HepG2 (cell line): ENCODE data around the gene SYTL1. TPM values are rescaled to one million over a fixed set of nuclear protein-coding genes. Genes with fewer than 3 reads are reported as not detected.

Source experiments
- CAMTA2 ChIP-seq: sonication (generic); formaldehyde crosslinking; IDR thresholded peaks from 2 replicates; pipeline ENCODE4 v1.4.0; 2020; ENCODE audit warnings: mild to moderate bottlenecking, missing genetic modification reagents, borderline replicate concordance
- DR1 ChIP-seq: sonication (generic); formaldehyde crosslinking; IDR thresholded peaks from 2 replicates; pipeline ENCODE4 v1.8.0; 2021; ENCODE audit warnings: mild to moderate bottlenecking, missing genetic modification reagents, inconsistent platforms
- LRRFIP1 ChIP-seq: sonication (generic); formaldehyde crosslinking; conservative IDR thresholded peaks from 2 replicates; pipeline ENCODE4 v1.4.0; 2020; ENCODE audit warnings: missing genetic modification reagents
- NFIC ChIP-seq: IDR thresholded peaks from 2 replicates; pipeline ENCODE4 v1.6.1; 2012; ENCODE audit warnings: mild to moderate bottlenecking, low read length, inconsistent platforms
- SMAD1 ChIP-seq: sonication (generic); formaldehyde crosslinking; IDR thresholded peaks from 2 replicates; pipeline ENCODE4 v1.4.0; 2020; ENCODE audit warnings: missing genetic modification reagents, low read depth, mild to moderate bottlenecking, borderline replicate concordance
- SRY ChIP-seq: sonication (generic); formaldehyde crosslinking; IDR thresholded peaks from 2 replicates; pipeline ENCODE4 v1.8.0; 2022; ENCODE audit warnings: mild to moderate bottlenecking, missing genetic modification reagents
- USF2 ChIP-seq, 2 experiments: sonication (generic) in 1 of 2; formaldehyde crosslinking in 1 of 2; IDR thresholded peaks; 2 replicates each; pipeline versions ENCODE4 v1.5.1 to v1.6.1; 2011 to 2020; ENCODE audit warnings: borderline replicate concordance in 1 of 2, low read depth in 1 of 2, low read length in 1 of 2, mild to moderate bottlenecking in 1 of 2, missing genetic modification reagents in 1 of 2, moderate library complexity in 1 of 2
- ZNF276 ChIP-seq: sonication (generic); formaldehyde crosslinking; IDR thresholded peaks from 2 replicates; pipeline ENCODE4 v1.4.0; 2020; ENCODE audit warnings: mild to moderate bottlenecking, low read depth, missing genetic modification reagents
- ZNF362 ChIP-seq: sonication (generic); formaldehyde crosslinking; IDR thresholded peaks from 2 replicates; pipeline ENCODE4 v1.4.0; 2020; ENCODE audit warnings: missing genetic modification reagents, mild to moderate bottlenecking, borderline replicate concordance
- ZNF513 ChIP-seq: sonication (generic); formaldehyde crosslinking; conservative IDR thresholded peaks from 2 replicates; pipeline ENCODE4 v1.5.0; 2020; ENCODE audit warnings: missing genetic modification reagents
- polyA plus RNA-seq, 8 experiments: library from polyadenylated mRNA; depleted of rRNA in 3 of 8; stranded (reverse) in 7 of 8; unstranded in 1 of 8; fragments of >200 nt; fragmentation: Illumina TruSeq in 4 of 8; extraction: Trizol in 4 of 8; gene quantifications; 2 replicates each; pipeline versions ENCODE4 v1.2.1 to v1.2.3, GENCODE V29; 2011 to 2016; ENCODE audit warnings: low read depth in 4 of 8, missing spikeins in 1 of 8, mixed read lengths in 1 of 8; ENCODE audit not compliant: insufficient read depth in 1 of 8
- total RNA-seq, 5 experiments: library from RNA; depleted of rRNA; stranded (reverse); fragments of >200 nt; fragmentation: Illumina TruSeq; extraction: Trizol; gene quantifications; 2 replicates each; pipeline ENCODE4 v1.2.3, GENCODE V29; 2016; ENCODE audit warnings: low read depth in 1 of 5

The SYTL1 gene
- total and polyA plus RNA-seq, 2 of the 13 experiments (the other 11 are each of a cell fraction or from before 2014, with no cell fraction given) = 11.1 to 17.8 TPM

GRCh38 chr1:27372022-27372807 lies 30.4 kb downstream of the SYTL1 start (continued):
- TF ChIP-seq USF2 (IDR thresholded peaks at IDR 0.05; ENCODE audit: low read depth, low read length) (no peak), USF2 (CRISPR knock-in tag; IDR thresholded peaks at IDR 0.05; ENCODE audit: borderline replicate concordance) (no peak), DR1 (no peak), CAMTA2 (CRISPR knock-in tag) (no peak), SRY (no peak), SMAD1 (no peak), LRRFIP1 (CRISPR knock-in tag) (no peak), ZNF513 (CRISPR knock-in tag) (no peak), NFIC (no peak), ZNF276 (no peak), ZNF362 (CRISPR knock-in tag) (no peak)
